K562 (cell line): ENCODE results near the gene SMAGP. TPM values are rescaled to one million over a fixed set of nuclear protein-coding genes. Genes with fewer than 3 reads are reported as not detected.
A peak's percentile ranks its signal among the peaks of the same experiment; 100 is the strongest.

Experiments used
- BDP1 ChIP-seq: IDR thresholded peaks from 3 replicates; pipeline ENCODE4 v1.6.1; 2011; ENCODE audit not compliant: insufficient read length, insufficient read depth
- CHCHD3 ChIP-seq: fragments of 250-450 bp; sonication (Bioruptor Pico); IDR thresholded peaks from 2 replicates; pipeline ENCODE4 v2.1.2; 2022; ENCODE audit warnings: mild to moderate bottlenecking
- CHD2 ChIP-seq: IDR thresholded peaks from 2 replicates; pipeline ENCODE4 v1.6.1; 2011; ENCODE audit warnings: low read depth, low read length
- EWSR1 ChIP-seq: fragments of 450-650 bp; IDR thresholded peaks from 2 replicates; pipeline ENCODE4 v1.6.1; 2018; ENCODE audit warnings: borderline replicate concordance, mild to moderate bottlenecking, low read depth, moderate library complexity; ENCODE audit not compliant: partially characterized antibody
- GATAD2A ChIP-seq: fragments of 450-650 bp; IDR thresholded peaks from 2 replicates; pipeline ENCODE4 v1.6.1; 2017
- KLF16 ChIP-seq: IDR thresholded peaks from 2 replicates; pipeline ENCODE4 v1.6.1; 2016; ENCODE audit warnings: antibody characterized with exemption
- MEIS2 ChIP-seq: fragments of 450-650 bp; IDR thresholded peaks from 2 replicates; pipeline ENCODE4 v1.6.1; 2014; ENCODE audit warnings: mild to moderate bottlenecking; ENCODE audit not compliant: partially characterized antibody
- MTF1 ChIP-seq: fragments of 250-450 bp; sonication (Bioruptor Pico); IDR thresholded peaks from 2 replicates; pipeline ENCODE4 v1.9.0; 2021; ENCODE audit warnings: moderate library complexity, mild to moderate bottlenecking, inconsistent platforms, borderline replicate concordance
- NR4A1 ChIP-seq, 2 experiments: fragments of 250-450 bp in 1 of 2; fragments of 450-650 bp in 1 of 2; sonication (Bioruptor Pico) in 1 of 2; IDR thresholded peaks; 2 replicates each; pipeline versions ENCODE4 v1.4.0 to v1.6.1; 2016 to 2020; ENCODE audit warnings: mild to moderate bottlenecking in 2 of 2, missing compliant biosample characterization in 1 of 2, missing genetic modification characterization in 1 of 2, moderate library complexity in 1 of 2
- PCBP2 ChIP-seq: fragments of 200-400 bp; formaldehyde crosslinking; IDR thresholded peaks from 2 replicates; pipeline ENCODE4 v1.6.1; 2018; ENCODE audit warnings: low read length, low read depth, mild to moderate bottlenecking, moderate library complexity; ENCODE audit not compliant: poor library complexity, severe bottlenecking
- SAFB ChIP-seq: fragments of 200-400 bp; formaldehyde crosslinking; IDR thresholded peaks from 2 replicates; pipeline ENCODE4 v1.6.1; 2017; ENCODE audit warnings: low read depth, low read length, borderline replicate concordance
- SREBF1 ChIP-seq: fragments of 150-350 bp; IDR thresholded peaks from 2 replicates; pipeline ENCODE4 v1.6.1; 2014; ENCODE audit warnings: antibody characterized with exemption, low read depth, low read length, borderline replicate concordance
- STAG1 ChIP-seq: sonication (generic); formaldehyde crosslinking; IDR thresholded peaks from 2 replicates; pipeline ENCODE4 v1.5.0; 2020; ENCODE audit warnings: missing genetic modification reagents, borderline replicate concordance
- ZFP1 ChIP-seq: fragments of 450-650 bp; formaldehyde crosslinking; IDR thresholded peaks from 2 replicates; pipeline ENCODE4 v1.4.0; 2020; ENCODE audit warnings: mild to moderate bottlenecking, mixed read lengths
- ZNF165 ChIP-seq: fragments of 250-450 bp; sonication (Bioruptor Pico); IDR thresholded peaks from 2 replicates; pipeline ENCODE4 v1.4.0; 2020; ENCODE audit warnings: borderline replicate concordance
- ZNF174 ChIP-seq: fragments of 250-450 bp; sonication (Bioruptor Pico); IDR thresholded peaks from 2 replicates; pipeline ENCODE4 v1.4.0; 2020; ENCODE audit warnings: mild to moderate bottlenecking
- ZNF175 ChIP-seq: fragments of 200-800 bp; sonication (Bioruptor generic); IDR thresholded peaks from 2 replicates; pipeline ENCODE4 v1.6.1; 2016; ENCODE audit warnings: low read depth, mild to moderate bottlenecking, missing genetic modification characterization, missing compliant biosample characterization
- ZNF212 ChIP-seq: fragments of 450-650 bp; formaldehyde crosslinking; IDR thresholded peaks from 2 replicates; pipeline ENCODE4 v1.4.0; 2020; ENCODE audit warnings: mild to moderate bottlenecking
- polyA plus RNA-seq, 8 experiments: library from polyadenylated mRNA; depleted of rRNA in 4 of 8; stranded (reverse) in 5 of 8; unstranded in 3 of 8; fragments of >200 nt; fragmentation: Nextera tagmentation in 2 of 8; fragmentation: Illumina TruSeq in 1 of 8; extraction: Ambion mirVana in 2 of 8; extraction: Trizol in 1 of 8; gene quantifications; 2 replicates each; pipeline versions ENCODE4 v1.2.1 to v1.2.3, GENCODE V29; 2011 to 2014; ENCODE audit warnings: inconsistent platforms in 1 of 8, missing spikeins in 1 of 8
- total RNA-seq, 7 experiments: library from RNA; depleted of rRNA in 6 of 7; stranded (reverse); fragments of >200 nt in 6 of 7; fragmentation: Illumina TruSeq in 2 of 7; extraction: Trizol in 2 of 7; gene quantifications; 2 replicates each; pipeline versions ENCODE4 v1.2.1 to v1.2.3, GENCODE V29; 2011 to 2021; ENCODE audit warnings: low replicate concordance in 1 of 7
- TF ChIP-seq, protein P1 (sequence below): fragments of 250-450 bp; sonication (Bioruptor Pico); IDR thresholded peaks from 2 replicates; pipeline ENCODE4 v1.4.0; 2020; ENCODE audit warnings: borderline replicate concordance
- TF ChIP-seq, protein P2 (sequence below): sonication (generic); formaldehyde crosslinking; IDR thresholded peaks from 2 replicates; pipeline ENCODE4 v1.8.1; 2023; ENCODE audit warnings: mild to moderate bottlenecking, missing genetic modification reagents
- TF ChIP-seq, protein P3 (sequence below): fragments of 450-650 bp; IDR thresholded peaks from 2 replicates; pipeline ENCODE4 v1.6.1; 2014; ENCODE audit warnings: low read depth, mild to moderate bottlenecking, moderate library complexity, borderline replicate concordance

The SMAGP gene
- total and polyA plus RNA-seq, 9 of the 15 experiments (the other 6 are each of a cell fraction or from before 2014, with no cell fraction given), result 23.1 to 62.3 (median 29.9) TPM

DNA sequence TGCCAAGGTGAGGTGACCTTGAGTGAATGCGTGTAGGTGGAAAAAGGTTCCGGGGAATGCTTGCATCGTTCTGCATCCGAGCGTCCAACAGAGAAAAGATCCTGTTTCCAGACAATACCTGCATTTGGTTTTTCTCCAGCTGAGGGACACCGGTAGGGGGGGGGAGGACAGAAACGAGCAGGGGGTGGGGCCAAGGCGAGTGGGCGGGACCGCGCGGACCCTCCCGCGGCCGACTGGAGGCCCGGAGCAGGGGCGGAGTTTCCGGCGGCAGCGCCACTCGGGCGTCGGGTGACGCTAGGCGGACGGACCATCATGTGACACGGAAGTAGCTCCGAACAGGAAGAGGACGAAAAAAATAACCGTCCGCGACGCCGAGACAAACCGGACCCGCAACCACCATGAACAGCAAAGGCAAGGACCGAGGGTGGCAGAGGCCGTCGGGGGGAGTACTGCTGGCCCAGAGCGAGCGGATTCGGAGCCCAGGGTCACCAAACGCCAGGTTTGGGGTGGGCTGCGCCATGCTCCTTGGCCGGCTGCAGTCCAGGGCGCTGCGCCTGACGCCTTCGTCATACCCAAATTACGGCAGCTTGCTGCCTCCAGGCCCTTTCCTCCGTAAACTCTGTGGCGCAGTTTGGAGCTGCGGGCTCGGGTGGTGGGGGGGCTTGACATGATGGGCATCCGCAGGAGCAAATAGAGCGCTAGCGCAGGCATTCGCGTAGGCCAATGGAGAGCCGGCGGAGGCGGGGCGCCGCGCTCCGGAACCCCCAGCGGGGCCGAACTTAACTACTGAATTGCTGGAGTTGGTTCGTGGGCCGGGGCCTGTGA lies 31.5 kb downstream of the SMAGP start, which contains the start of gene DAZAP2 (continued):
- TF ChIP-seq ZFP1 (CRISPR knock-in tag) (no peak), KLF16 (no peak), ZNF212 (CRISPR knock-in tag) (no peak), STAG1 (CRISPR knock-in tag) (no peak), ZNF165 (CRISPR knock-in tag) (no peak), SAFB (no peak), EWSR1 (no peak), MTF1 (CRISPR knock-in tag) (no peak), GATAD2A (peak; percentile 53; the same call in 1 of the 2 replicates), SREBF1 (no peak), CHCHD3 (CRISPR knock-in tag) (no peak), MEIS2 (peak; percentile 10), PCBP2 (no peak), ZNF174 (CRISPR knock-in tag) (no peak), NR4A1 (CRISPR knock-in tag; IDR thresholded peaks at IDR 0.05) (no peak), NR4A1 (tag; IDR thresholded peaks at IDR 0.05) (peak; percentile 64), BDP1 (no peak), CHD2 (peak; percentile 87), ZNF175 (CRISPR knock-in tag) (peak; percentile 68; the same call in 1 of the 2 replicates)
- TF ChIP-seq, protein P1, sequence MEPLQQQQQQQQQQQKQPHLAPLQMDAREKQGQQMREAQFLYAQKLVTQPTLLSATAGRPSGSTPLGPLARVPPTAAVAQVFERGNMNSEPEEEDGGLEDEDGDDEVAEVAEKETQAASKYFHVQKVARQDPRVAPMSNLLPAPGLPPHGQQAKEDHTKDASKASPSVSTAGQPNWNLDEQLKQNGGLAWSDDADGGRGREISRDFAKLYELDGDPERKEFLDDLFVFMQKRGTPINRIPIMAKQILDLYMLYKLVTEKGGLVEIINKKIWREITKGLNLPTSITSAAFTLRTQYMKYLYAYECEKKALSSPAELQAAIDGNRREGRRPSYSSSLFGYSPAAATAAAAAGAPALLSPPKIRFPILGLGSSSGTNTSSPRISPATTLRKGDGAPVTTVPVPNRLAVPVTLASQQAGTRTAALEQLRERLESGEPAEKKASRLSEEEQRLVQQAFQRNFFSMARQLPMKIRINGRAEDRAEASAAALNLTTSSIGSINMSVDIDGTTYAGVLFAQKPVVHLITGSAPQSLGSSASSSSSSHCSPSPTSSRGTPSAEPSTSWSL (CRISPR knock-in tag), result no peak
- TF ChIP-seq, protein P2, sequence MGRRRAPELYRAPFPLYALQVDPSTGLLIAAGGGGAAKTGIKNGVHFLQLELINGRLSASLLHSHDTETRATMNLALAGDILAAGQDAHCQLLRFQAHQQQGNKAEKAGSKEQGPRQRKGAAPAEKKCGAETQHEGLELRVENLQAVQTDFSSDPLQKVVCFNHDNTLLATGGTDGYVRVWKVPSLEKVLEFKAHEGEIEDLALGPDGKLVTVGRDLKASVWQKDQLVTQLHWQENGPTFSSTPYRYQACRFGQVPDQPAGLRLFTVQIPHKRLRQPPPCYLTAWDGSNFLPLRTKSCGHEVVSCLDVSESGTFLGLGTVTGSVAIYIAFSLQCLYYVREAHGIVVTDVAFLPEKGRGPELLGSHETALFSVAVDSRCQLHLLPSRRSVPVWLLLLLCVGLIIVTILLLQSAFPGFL (CRISPR knock-in tag), result no peak
- TF ChIP-seq, protein P3, sequence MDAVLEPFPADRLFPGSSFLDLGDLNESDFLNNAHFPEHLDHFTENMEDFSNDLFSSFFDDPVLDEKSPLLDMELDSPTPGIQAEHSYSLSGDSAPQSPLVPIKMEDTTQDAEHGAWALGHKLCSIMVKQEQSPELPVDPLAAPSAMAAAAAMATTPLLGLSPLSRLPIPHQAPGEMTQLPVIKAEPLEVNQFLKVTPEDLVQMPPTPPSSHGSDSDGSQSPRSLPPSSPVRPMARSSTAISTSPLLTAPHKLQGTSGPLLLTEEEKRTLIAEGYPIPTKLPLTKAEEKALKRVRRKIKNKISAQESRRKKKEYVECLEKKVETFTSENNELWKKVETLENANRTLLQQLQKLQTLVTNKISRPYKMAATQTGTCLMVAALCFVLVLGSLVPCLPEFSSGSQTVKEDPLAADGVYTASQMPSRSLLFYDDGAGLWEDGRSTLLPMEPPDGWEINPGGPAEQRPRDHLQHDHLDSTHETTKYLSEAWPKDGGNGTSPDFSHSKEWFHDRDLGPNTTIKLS, result no peak
